CD14-positive monocyte (primary cell): ENCODE measurements around the gene YTHDF1. TPM values are rescaled to one million over a fixed set of nuclear protein-coding genes. Genes with fewer than 3 reads are reported as not detected.

Experiments used
- DNase-seq, 3 donors: peaks; one replicate each; pipeline ENCODE4 v3.0.0-alpha.2; 2011 to 2022
- H2AFZ ChIP-seq: 2 replicates; pipeline ENCODE4 v1.6.0; 2012; ENCODE audit warnings: mild to moderate bottlenecking, low read depth, low read length, inconsistent platforms; ENCODE audit not compliant: insufficient read depth, poor library complexity, severe bottlenecking
- H3K27ac ChIP-seq, 2 donors: 1 replicate in 1 of 2; 2 replicates in 1 of 2; pipeline ENCODE4 v1.5.1; 2012 to 2013; ENCODE audit warnings: low read length in 2 of 2, control low read depth in 1 of 2, inconsistent platforms in 1 of 2, low read depth in 1 of 2, mild to moderate bottlenecking in 1 of 2
- H3K27me3 ChIP-seq, 2 donors: one replicate each; pipeline versions ENCODE4 v1.6.0 to v1.6.1; 2011 to 2013; ENCODE audit warnings: low read length in 2 of 2; ENCODE audit not compliant: control insufficient read depth in 2 of 2, insufficient read depth in 2 of 2
- H3K36me3 ChIP-seq, 2 donors: replicated peaks in 1 of 2; 1 replicate in 1 of 2; 2 replicates in 1 of 2; pipeline versions ENCODE4 v1.5.1 to v1.6.1; 2012 to 2013; ENCODE audit warnings: low read length in 2 of 2, control low read depth in 1 of 2, inconsistent platforms in 1 of 2, mild to moderate bottlenecking in 1 of 2; ENCODE audit not compliant: insufficient read depth in 2 of 2, control insufficient read depth in 1 of 2
- H3K4me1 ChIP-seq, 2 donors: 1 replicate in 1 of 2; 2 replicates in 1 of 2; pipeline versions ENCODE4 v1.5.1 to v1.6.1; 2012 to 2013; ENCODE audit warnings: low read length in 2 of 2, control low read depth in 1 of 2, inconsistent platforms in 1 of 2, mild to moderate bottlenecking in 1 of 2, moderate library complexity in 1 of 2; ENCODE audit not compliant: insufficient read depth in 2 of 2, control insufficient read depth in 1 of 2
- H3K4me2 ChIP-seq: replicated peaks from 2 replicates; pipeline ENCODE3; 2012; ENCODE audit warnings: low read length, moderate library complexity, mild to moderate bottlenecking; ENCODE audit not compliant: poor library complexity, severe bottlenecking; ENCODE audit errors: extremely low read depth
- H3K4me3 ChIP-seq, 3 experiments: fragments of 200-600 bp in 1 of 3; sonication (generic) in 1 of 3; replicated peaks in 1 of 3; 1 replicate in 2 of 3; 2 replicates in 1 of 3; pipeline ENCODE4 v1.5.1; 2011 to 2013; ENCODE audit warnings: low read length in 3 of 3, mild to moderate bottlenecking in 3 of 3, control low read depth in 2 of 3, low read depth in 2 of 3, inconsistent platforms in 1 of 3, moderate library complexity in 1 of 3
- H3K79me2 ChIP-seq: 2 replicates; pipeline ENCODE4 v1.6.0; 2012; ENCODE audit warnings: mild to moderate bottlenecking, control low read depth, inconsistent platforms, low read length, moderate library complexity; ENCODE audit not compliant: insufficient read depth
- H3K9ac ChIP-seq: 2 replicates; pipeline ENCODE4 v1.6.0; 2017; ENCODE audit warnings: low read length, mild to moderate bottlenecking; ENCODE audit not compliant: insufficient read depth, poor library complexity, severe bottlenecking
- H3K9me3 ChIP-seq, 2 donors: replicated peaks in 1 of 2; 1 replicate in 1 of 2; 2 replicates in 1 of 2; pipeline versions ENCODE4 v1.5.1 to v1.6.1; 2012 to 2013; ENCODE audit warnings: low read length in 2 of 2, control low read depth in 1 of 2; ENCODE audit not compliant: control insufficient read depth in 1 of 2, insufficient read depth in 1 of 2
- H4K20me1 ChIP-seq: 2 replicates; pipeline ENCODE4 v1.6.0; 2012; ENCODE audit warnings: mild to moderate bottlenecking, low read length, control low read depth, moderate library complexity; ENCODE audit not compliant: insufficient read depth
- H3K27ac Mint-ChIP-seq, 7 donors: one replicate each; pipeline ENCODE4 v1.8.0; 2020; ENCODE audit warnings: mild to moderate bottlenecking in 7 of 7, mixed read lengths in 7 of 7, moderate library complexity in 6 of 7, inconsistent platforms in 2 of 7
- H3K27me3 Mint-ChIP-seq, 3 donors: one replicate each; pipeline ENCODE4 v1.8.0; 2021 to 2022; ENCODE audit warnings: low read depth in 3 of 3, mild to moderate bottlenecking in 3 of 3, mixed read lengths in 3 of 3, moderate library complexity in 3 of 3, inconsistent platforms in 1 of 3
- H3K36me3 Mint-ChIP-seq, 2 donors: one replicate each; pipeline ENCODE4 v1.8.0; 2020; ENCODE audit warnings: mixed read lengths in 2 of 2, inconsistent platforms in 1 of 2, mild to moderate bottlenecking in 1 of 2
- H3K4me1 Mint-ChIP-seq: one replicate; pipeline ENCODE4 v1.8.0; 2020; ENCODE audit warnings: mild to moderate bottlenecking, mixed read lengths
- H3K4me3 Mint-ChIP-seq, 2 donors: one replicate each; pipeline ENCODE4 v1.8.0; 2020; ENCODE audit warnings: mild to moderate bottlenecking in 2 of 2, mixed read lengths in 2 of 2, moderate library complexity in 1 of 2
- H3K9me3 Mint-ChIP-seq, 7 donors: one replicate each; pipeline ENCODE4 v1.8.0; 2020 to 2022; ENCODE audit warnings: mixed read lengths in 7 of 7, mild to moderate bottlenecking in 6 of 7, moderate library complexity in 6 of 7, inconsistent platforms in 2 of 7
- CTCF ChIP-seq: fragments of 200-600 bp; IDR thresholded peaks from one replicate; pipeline ENCODE4 v1.8.0; 2022; ENCODE audit warnings: antibody characterized with exemption, mild to moderate bottlenecking
- WGBS: methylation state at CpG from one replicate; pipeline ENCODE4 v1.1.5; 2013; ENCODE audit warnings: missing lambda C conversion rate; ENCODE audit not compliant: insufficient coverage; 5-methylcytosine and 5-hydroxymethylcytosine counted together
- intact Hi-C, 2 donors: fragments of 100-400 bp; cut with micrococcal nuclease; formaldehyde crosslinking; loops; one replicate each; pipeline versions ENCODE4 v1.15.0 to v1.15.1; 2023
- polyA plus RNA-seq, 3 donors: library from polyadenylated mRNA; depleted of rRNA in 1 of 3; unstranded in 2 of 3; stranded (reverse) in 1 of 3; fragments of 300-500 nt in 2 of 3; fragments of >200 nt in 1 of 3; fragmentation: Illumina TruSeq in 2 of 3; gene quantifications; 1 replicate in 2 of 3; 2 replicates in 1 of 3; pipeline ENCODE4 v1.2.3, GENCODE V29; 2012 to 2021

The YTHDF1 gene
- polyA plus RNA-seq, 3 donors = 18.0 to 33.4 (median 25.9) TPM

GRCh38 chr20:63260521-63260920 lies 44.6 kb upstream of the YTHDF1 start:
- intact Hi-C loops = no loop called here
- peaks cover under 1 to 22% of the 10 kb centered on the region in 2 donors for H3K27me3 ChIP-seq
- H3K4me1 ChIP-seq = no peaks in the 10 kb centered on the region
- H2AFZ ChIP-seq = no peak overlapping the region
- H3K36me3 Mint-ChIP-seq = no peaks in the 10 kb centered on the region
- H3K4me3 ChIP-seq = no peak overlapping the region
- H3K9me3 ChIP-seq = no peaks in the 10 kb centered on the region
- no peak overlapping the region for H3K4me2 ChIP-seq
- H3K79me2 ChIP-seq = no peaks in the 10 kb centered on the region
- no peak for DNase-seq
- H3K27ac ChIP-seq = no peak overlapping the region
- no peaks in the 10 kb centered on the region for H3K4me1 Mint-ChIP-seq
- H3K36me3 ChIP-seq = no peaks in the 10 kb centered on the region
- H4K20me1 ChIP-seq = no peaks in the 10 kb centered on the region
- H3K9me3 Mint-ChIP-seq = peaks cover 0 to 2% (median 0%) of the 10 kb centered on the region in 7 donors
- 93% methylated on average over 15 of the region's 15 CpGs for WGBS
- no peak overlapping the region for H3K27ac Mint-ChIP-seq
- TF ChIP-seq CTCF = no peak
- H3K4me3 Mint-ChIP-seq = no peak overlapping the region
- H3K9ac ChIP-seq = no peak overlapping the region
- H3K27me3 Mint-ChIP-seq = peaks cover 37 to 53% (median 46%) of the 10 kb centered on the region in 3 donors

- WGBS = 77% methylated on average over 21 of the region's 25 CpGs
- peaks cover 44 to 56% (median 52%) of the 10 kb centered on the region in 3 donors for H3K27me3 Mint-ChIP-seq
- H2AFZ ChIP-seq = no peak overlapping the region
- H4K20me1 ChIP-seq = no peaks in the 10 kb centered on the region
- peaks cover 0 to 2% of the 10 kb centered on the region in 2 donors for H3K9me3 ChIP-seq
- TF ChIP-seq CTCF = no peak
- no peaks in the 10 kb centered on the region for H3K4me1 ChIP-seq
- intact Hi-C loops = no loop called here
- no peaks in the 10 kb centered on the region for H3K36me3 Mint-ChIP-seq
- H3K27ac Mint-ChIP-seq = no peak overlapping the region
- H3K4me3 Mint-ChIP-seq = no peak overlapping the region
- H3K36me3 ChIP-seq = no peaks in the 10 kb centered on the region
- H3K79me2 ChIP-seq = no peaks in the 10 kb centered on the region
- H3K4me2 ChIP-seq = no peak overlapping the region
- no peak for DNase-seq
- H3K9ac ChIP-seq = no peak overlapping the region
- H3K27me3 ChIP-seq = peaks cover 6 to 28% of the 10 kb centered on the region in 2 donors
- H3K27ac ChIP-seq = no peak overlapping the region
- no peaks in the 10 kb centered on the region for H3K4me1 Mint-ChIP-seq
- H3K4me3 ChIP-seq = no peak overlapping the region
- H3K9me3 Mint-ChIP-seq = peaks cover 0 to 3% (median 0%) of the 10 kb centered on the region in 7 donors
These were observed 44.0 kb upstream of the YTHDF1 start for GRCh38 chr20:63259734-63260460.
